Measurements from ENCODE around the gene TRAPPC3.
A peak's percentile ranks its signal among the peaks of the same experiment; 100 is the strongest.

TRAPPC3 gene

GRCh38 chr1:36151134-36151844 is 2.0 kb upstream of the TRAPPC3 start:
- no peak for DNase-seq

- DNase-seq, result peak; percentile 97
These were observed 1.2 kb upstream of the TRAPPC3 start for GRCh38 chr1:36150296-36151133.

GRCh38 chr1:36149973-36150295 is 648 bp upstream of the TRAPPC3 start:
- DNase-seq, result no peak

DNA sequence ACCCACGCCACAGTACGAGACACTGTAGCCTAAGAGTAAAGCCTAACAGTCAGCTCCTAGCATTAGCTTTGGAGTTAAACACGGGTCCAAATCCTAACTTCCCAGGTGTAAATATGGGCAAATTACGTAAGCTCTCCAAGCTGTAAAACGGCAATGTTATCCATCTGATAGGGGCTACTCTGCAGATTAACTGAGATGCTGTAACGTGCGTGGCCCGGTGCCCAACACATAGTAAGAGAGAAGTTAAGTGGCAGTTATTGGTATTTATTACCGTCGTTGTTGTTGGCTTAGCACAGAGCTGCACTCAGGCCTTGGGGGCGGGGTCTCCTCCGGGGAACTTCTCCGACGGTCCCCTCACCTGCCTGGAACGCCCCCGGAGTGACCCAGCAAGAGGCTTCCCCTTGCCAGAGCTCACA is 457 bp downstream of the TRAPPC3 start:
- no peak for DNase-seq

GRCh38 chr1:36144413-36144812 is 4.9 kb downstream of the TRAPPC3 start:
- no peak for DNase-seq

DNA sequence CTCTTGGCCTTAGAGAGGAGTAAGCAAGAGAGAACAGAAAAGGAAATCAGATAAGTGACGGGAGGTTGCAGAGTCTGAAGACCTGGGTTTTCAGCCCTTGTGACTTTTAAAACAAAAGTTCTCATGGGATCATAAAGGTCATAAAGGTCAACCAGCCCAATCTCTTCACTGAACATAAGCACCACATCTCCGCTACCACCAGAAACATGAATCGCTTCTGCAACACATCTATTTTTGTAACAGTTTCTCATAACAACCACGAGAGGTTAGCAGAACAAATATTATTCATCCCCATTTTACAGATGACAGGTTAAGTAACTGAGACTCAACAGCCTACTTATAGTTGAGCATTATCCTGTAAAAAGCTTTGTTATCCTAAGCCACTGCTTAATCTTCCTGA is 5.9 kb downstream of the TRAPPC3 start:
- no peak for DNase-seq

DNA sequence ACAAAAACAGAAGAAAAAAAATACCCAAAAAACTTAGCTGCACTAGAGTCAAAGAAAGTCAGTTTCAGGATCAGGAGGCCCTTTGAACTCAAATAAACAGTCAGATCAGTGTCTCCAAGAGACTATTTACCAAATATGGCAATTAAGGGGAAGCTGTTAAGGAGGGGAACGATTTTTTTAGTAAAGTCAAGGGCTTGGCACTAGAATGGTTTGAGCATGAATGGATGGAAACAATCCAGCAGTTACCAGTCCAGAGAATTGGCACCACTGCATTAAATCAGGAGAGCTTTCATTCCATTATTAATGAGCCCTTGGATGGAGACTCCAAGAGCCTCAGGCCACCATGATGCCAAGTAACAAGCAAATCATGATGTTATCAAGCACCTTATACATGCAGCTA is 7.2 kb downstream of the TRAPPC3 start:
- DNase-seq, result no peak

- no peak for DNase-seq
These were observed 9.8 kb downstream of the TRAPPC3 start for GRCh38 chr1:36139521-36139920.

DNA sequence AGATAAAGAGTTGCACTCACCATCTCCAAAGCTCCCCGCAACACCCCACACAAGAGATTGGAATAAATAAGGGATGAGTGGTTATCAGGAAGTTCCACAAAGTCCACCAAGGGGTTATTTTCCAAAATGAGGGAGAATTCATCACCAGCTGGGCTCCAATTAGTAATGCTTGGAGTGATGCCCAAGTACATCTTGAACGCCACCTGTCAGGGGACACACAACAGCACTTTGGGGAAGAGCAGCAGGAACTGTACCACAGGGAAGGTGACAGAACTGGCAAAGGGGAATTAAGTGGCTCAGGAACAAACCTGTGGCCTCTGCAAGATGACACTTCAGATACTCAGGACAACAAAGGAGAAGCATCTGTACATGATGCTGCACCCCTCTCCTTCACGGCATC is 11.5 kb downstream of the TRAPPC3 start:
- DNase-seq, result no peak

DNA sequence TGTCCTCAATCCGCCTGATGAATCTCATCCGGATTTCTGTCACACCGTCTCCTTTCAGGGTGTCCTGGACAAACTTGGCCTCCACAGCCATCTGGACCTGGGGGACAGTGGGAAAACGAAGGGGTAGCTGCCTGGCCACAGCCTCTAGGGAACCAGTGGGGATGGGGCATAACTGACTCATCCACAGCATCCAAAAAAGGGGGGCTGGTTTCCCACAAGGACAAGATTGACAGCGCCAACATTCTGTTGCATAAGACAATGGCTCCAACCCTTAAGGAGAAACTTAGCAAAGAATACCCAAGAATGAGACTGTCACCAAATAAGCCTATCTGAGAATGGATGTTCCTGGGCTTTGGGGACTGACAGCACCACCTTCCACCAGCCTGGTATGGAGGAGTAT is 12.1 kb downstream of the TRAPPC3 start:
- no peak for DNase-seq

DNA sequence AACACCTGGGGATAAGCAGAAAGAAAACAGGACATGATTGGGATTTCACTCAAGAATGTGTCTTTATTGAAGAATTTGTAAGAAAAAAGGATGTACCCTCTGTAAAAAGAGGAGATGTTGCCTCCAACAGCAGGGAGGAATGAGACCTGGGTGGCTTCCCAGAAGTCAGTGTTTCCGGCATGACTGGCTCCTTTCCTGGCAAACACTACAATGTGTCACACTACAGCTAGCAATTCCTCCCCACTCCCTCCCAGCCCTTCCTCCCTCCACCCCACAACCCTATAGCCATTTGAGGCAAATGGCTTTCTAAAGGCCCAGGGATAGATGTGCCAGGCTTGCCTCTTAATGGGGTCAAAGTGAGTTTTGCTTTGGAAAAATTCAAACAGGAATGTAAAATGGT is 12.8 kb downstream of the TRAPPC3 start:
- DNase-seq, result peak; percentile 88

DNA sequence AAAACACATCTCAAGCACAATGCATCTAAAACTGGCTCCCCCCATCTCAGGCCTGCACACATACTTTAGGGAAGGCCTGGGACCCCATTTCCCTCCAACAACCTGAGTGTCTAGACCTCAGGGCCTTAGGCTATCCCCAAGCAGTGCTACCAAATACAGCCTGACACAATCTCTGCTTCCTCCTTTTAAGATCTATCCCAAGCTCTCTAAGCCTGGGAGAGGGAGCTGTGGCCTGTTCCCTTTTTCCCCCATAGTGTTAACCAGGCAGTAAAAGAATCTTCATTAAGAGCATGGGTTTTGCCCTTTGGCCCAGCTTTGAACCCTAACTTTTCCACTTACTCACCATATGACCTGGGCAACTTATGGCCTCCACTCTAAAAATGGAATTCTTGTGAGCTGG is 13.5 kb downstream of the TRAPPC3 start:
- no peak for DNase-seq

GRCh38 chr1:36135330-36135667 is 14.0 kb downstream of the TRAPPC3 start:
- no peak for DNase-seq

GRCh38 chr1:36134505-36135329 is 14.6 kb downstream of the TRAPPC3 start:
- peak; percentile 75 for DNase-seq

DNA sequence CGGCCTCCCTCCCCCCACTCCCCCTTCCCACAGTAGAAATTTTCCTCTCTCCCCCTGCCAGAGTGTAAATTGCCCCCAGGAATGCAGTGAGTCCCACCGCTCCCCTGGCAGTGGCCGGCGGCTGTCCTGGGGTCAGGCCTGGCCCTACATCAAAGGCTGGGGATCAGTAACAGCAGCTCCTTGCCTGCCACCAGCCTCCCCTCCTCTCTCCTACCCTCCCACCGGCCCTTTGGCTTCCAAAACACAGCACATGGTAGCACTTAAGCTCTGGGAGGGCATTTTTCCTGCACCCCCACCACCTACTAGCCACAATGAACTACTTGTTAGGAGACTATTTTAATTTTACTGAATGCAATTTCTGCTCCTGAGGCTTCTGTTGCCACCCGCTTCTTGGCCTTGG is 15.3 kb downstream of the TRAPPC3 start:
- DNase-seq, result no peak

DNA sequence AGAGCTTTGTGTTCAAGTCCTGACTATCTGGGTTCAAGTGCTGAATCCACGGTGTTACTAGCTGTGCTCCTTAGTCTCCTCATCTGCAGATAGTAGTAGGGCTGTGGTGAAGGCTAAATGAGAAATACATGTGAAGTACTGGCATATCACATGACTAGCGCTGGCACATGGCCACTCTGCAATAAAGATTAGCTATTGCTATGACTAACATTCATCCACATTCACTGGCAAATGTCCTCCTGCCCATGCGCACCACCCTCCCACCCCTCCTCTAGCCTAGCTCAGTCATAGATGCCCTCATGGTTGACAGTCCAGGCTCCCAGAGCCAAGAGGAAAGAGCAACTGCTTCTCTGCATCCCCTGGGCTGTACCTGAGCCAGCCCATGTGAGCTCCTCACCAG is 15.8 kb downstream of the TRAPPC3 start:
- peak; percentile 97 for DNase-seq

DNA sequence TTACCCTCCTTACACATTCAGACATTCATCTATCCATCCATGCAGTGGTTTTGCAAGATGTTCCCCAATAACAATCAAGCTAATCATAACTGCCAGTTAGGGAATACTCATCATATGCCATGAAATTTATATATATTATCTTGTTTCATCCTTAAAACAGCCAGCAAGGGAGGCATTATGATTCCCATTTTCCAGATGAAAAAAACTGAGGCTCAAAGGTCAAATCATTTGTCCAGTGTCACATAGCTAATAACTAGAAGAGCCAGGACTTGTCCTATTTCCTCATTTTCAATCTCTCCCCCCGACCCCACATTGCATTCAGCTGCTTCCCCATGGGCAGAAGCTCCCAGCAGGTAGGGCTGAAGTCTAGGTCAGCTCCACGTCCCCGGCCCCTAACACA is 17.3 kb downstream of the TRAPPC3 start:
- DNase-seq, result no peak

DNA sequence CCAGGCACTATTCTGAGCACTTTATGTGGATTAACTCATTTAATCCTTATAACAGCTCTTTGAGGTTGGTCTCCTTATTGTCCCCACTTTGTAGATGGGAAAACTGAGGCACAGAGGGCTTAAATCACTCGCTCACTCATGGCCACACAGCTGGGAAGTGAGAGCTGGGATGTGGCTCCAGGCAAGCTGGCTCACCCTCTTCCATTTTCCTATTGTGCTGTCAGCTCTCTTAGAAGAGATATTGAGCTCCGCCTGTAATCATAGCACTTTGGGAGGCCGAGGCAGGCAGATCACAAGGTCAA is 20.4 kb downstream of the TRAPPC3 start:
- no peak for DNase-seq

DNA sequence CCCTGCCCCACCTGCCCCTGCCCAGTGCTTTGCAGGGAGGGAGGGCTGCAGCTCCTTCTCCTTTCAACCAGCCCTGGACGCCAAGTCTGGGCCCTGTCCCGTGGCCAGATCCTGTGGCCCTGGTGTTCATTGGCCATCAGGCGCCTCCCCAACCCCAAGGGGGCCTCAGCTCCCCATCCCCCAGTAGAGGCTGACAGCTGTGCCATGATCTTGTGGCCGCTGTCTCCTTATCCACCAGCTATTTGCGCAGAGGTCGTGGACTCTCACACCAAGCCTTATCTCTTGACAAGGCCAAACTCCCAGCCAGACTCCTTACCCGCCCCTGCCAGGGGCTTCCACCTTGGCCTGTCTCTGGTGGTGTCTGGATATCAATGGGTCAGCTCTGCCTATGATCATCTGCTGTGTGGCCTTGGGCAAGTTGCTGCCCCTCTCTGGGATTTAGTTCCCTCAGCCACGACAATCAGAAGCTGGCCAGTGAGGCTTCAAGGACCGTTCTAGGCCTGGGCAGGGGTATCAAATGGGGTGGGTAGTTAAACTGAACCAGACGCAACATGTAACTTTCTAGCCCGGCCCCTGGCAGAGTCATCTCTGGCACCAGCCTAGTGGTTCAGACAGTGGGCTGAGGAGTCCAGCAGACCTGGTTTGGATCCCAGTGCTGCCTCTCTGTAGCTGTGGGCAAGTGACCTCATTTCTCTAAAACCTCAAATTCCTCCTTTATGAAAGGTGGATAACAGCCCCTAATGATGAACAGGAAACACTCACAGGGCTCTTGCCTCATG is 21.0 kb downstream of the TRAPPC3 start:
- DNase-seq, result peak; percentile 70

DNA sequence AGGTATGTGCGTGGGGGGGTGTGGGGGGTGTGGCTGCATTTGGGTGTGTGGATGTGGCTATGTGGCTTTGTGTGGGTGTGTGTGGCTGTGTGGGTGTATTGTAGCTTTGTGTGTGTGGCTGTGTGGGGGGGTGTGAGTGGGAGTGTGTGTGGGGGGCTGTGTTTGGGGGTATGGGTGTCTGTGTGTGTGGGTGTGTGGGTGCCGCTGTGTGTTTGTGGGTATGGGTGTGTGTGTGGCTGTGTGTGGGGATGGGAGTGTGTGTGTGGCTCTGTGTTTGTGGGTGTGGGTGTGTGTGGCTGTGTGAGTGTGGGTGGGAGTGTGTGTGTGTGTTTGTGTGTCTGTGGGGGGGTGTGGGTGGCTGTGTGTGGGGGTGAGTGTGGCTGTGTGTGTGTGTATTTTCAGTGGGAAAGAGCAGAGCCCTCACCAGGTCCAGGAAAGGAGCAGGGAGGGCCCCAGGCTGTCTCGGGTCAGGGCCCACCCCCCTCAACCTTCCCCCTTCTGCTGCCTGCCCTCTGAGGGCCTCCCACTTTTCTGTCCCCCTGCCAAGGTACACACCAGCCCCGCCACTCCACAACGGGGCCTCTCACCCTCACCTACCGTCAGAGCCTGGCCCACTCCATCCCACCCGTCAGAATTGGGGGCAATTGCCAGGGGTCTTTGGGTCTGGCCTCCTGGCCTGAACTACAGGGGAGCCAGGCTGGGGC is 22.3 kb downstream of the TRAPPC3 start:
- no peak for DNase-seq

- DNase-seq, result no peak
These were observed 23.1 kb downstream of the TRAPPC3 start for GRCh38 chr1:36126005-36126716.

Data from EL (cell line).